BLaER1 (cell line): ENCODE data around the gene GPS2.

Experiments
- H3K27ac ChIP-seq: shearing (Covaris generic); formaldehyde crosslinking; 2 replicates; pipeline ENCODE4 v1.8.1; 2022
- H3K27me3 ChIP-seq: shearing (Covaris generic); formaldehyde crosslinking; 2 replicates; pipeline ENCODE4 v1.8.1; 2022
- H3K36me3 ChIP-seq: shearing (Covaris generic); formaldehyde crosslinking; 2 replicates; pipeline ENCODE4 v1.8.1; 2022
- H3K4me1 ChIP-seq: shearing (Covaris generic); formaldehyde crosslinking; 2 replicates; pipeline ENCODE4 v1.8.1; 2022
- H3K4me2 ChIP-seq: shearing (Covaris generic); formaldehyde crosslinking; 2 replicates; pipeline ENCODE4 v1.8.1; 2022
- H3K4me3 ChIP-seq: shearing (Covaris generic); formaldehyde crosslinking; 2 replicates; pipeline ENCODE4 v1.8.1; 2022
- H3K9ac ChIP-seq: shearing (Covaris generic); formaldehyde crosslinking; 2 replicates; pipeline ENCODE4 v1.8.1; 2022
- H3K9me3 ChIP-seq: shearing (Covaris generic); formaldehyde crosslinking; 2 replicates; pipeline ENCODE4 v1.8.1; 2022
- H4K20me1 ChIP-seq: shearing (Covaris generic); formaldehyde crosslinking; 2 replicates; pipeline ENCODE4 v1.8.1; 2022
- Cebpa-rat ChIP-seq: shearing (Covaris generic); IDR thresholded peaks from 2 replicates; pipeline ENCODE4 v1.8.1; 2022

GPS2 gene

DNA sequence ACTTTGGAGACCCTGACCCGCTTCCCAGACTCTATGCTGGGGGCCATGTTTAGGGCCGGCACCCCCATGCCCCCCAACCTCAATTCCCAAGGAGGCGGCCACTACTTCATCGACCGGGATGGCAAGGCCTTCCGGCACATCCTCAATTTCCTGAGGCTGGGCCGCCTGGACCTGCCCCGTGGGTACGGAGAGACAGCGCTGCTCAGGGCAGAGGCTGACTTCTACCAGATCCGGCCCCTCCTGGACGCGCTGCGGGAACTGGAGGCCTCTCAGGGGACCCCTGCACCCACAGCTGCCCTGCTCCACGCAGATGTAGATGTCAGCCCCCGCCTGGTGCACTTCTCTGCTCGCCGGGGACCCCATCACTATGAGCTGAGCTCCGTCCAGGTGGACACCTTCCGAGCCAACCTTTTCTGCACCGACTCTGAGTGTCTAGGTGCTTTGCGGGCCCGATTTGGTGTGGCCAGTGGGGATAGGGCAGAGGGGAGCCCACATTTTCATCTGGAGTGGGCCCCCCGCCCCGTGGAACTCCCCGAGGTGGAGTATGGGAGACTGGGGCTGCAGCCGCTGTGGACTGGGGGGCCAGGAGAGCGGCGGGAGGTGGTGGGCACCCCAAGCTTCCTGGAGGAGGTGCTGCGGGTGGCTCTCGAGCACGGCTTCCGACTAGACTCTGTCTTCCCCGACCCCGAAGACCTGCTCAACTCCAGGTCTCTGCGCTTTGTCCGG is 37.9 kb upstream of the GPS2 start:
- peaks cover 4% of the 10 kb centered on the region for H3K36me3 ChIP-seq
- peaks cover 6% of the 10 kb centered on the region; the same call in 1 of the 2 replicates for H4K20me1 ChIP-seq
- H3K9ac ChIP-seq, result peak overlapping the region; percentile 81
- peaks cover 53% of the 10 kb centered on the region for H3K4me1 ChIP-seq
- no peaks in the 10 kb centered on the region for H3K27me3 ChIP-seq
- H3K4me2 ChIP-seq, result peak overlapping the region; percentile 99
- no peaks in the 10 kb centered on the region for H3K9me3 ChIP-seq
- 0 out of 2 replicates have a peak overlapping the region, but pooled peaks have one; percentile 80 for H3K27ac ChIP-seq
- TF ChIP-seq Cebpa-rat, result no peak
- H3K4me3 ChIP-seq, result peak overlapping the region; percentile 91

DNA sequence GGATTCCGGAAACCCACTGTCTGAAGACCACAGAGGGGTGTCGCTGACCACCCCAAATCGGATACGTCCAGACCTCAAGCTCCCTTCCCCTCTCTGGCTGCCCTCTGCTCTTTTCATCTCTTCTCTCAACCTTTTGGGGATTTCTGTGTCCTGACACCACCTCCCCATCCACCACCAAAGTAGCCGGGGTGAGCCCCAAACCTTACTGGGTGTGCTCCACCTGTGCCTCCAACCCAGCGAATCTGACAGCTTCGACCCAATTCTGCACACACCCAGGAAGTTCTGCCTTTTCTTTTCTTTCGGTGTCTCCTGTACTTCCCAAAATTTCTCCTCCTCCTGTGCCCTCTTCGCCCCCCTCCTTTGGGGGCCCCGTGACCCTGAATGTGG is 37.3 kb upstream of the GPS2 start:
- H3K4me1 ChIP-seq, result peaks cover 53% of the 10 kb centered on the region
- peak overlapping the region; percentile 80 for H3K27ac ChIP-seq
- peak overlapping the region; percentile 99 for H3K4me2 ChIP-seq
- peak overlapping the region; percentile 81 for H3K9ac ChIP-seq
- H3K27me3 ChIP-seq, result no peaks in the 10 kb centered on the region
- peaks cover 10% of the 10 kb centered on the region for H3K36me3 ChIP-seq
- H4K20me1 ChIP-seq, result peaks cover 6% of the 10 kb centered on the region; the same call in 1 of the 2 replicates
- no peaks in the 10 kb centered on the region for H3K9me3 ChIP-seq
- peak overlapping the region; percentile 91 for H3K4me3 ChIP-seq
- TF ChIP-seq Cebpa-rat, result no peak

GRCh38 chr17:7351665-7352502 is 36.7 kb upstream of the GPS2 start, which contains the start of gene KCTD11:
TSS of gene KCTD11 (plus strand) at chr17:7352162.
- Histone ChIP-seq H3K27ac (peak within 1 kb of the TSS; percentile 80), H3K4me1 (peaks cover 53% of the 10 kb centered on the region), H3K36me3 (peaks cover 16% of the 10 kb centered on the region), H3K9me3 (no peaks in the 10 kb centered on the region), H4K20me1 (peaks cover 6% of the 10 kb centered on the region; the same call in 1 of the 2 replicates), H3K4me3 (peak within 1 kb of the TSS; percentile 91), H3K9ac (peak within 1 kb of the TSS; percentile 81), H3K4me2 (peak within 1 kb of the TSS; percentile 99), H3K27me3 (no peaks in the 10 kb centered on the region)
- no peak for TF ChIP-seq Cebpa-rat

DNA sequence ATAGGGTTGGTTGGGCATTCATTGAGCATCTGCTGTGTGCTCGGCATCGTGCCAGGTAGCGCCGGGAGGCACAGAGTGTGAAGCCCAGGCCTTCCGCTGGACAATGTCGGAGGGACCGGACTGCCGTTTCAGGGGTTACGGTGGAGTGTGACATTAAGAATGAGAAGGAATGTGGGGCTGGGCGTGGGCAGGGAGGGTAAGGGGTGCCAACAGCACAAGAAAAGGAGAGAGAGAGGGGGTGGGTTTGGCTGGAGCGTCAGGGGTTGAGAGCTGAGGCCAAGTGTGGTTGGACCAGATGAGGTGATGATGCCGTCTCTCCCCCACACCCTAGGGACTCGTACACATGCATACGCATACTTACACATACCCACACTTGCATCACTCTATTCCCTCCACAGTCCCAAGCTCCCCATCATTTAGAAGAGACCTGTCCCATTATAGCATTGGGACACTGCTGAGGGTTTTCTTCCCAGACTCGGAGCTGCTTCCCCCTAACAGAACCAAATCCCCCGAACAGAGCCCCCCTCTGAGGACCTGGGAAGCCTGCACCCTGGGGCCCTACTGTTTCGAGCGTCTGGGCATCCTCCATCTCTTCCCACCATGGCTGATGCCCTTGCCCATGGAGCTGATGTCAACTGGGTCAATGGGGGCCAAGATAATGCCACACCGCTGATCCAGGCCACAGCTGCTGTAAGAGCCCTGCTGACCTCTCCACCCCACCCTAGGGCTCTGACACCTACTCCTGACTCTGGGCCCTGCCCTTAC is 33.5 kb upstream of the GPS2 start:
- Histone ChIP-seq H3K9me3 (no peaks in the 10 kb centered on the region), H3K4me3 (no peak overlapping the region), H3K27ac (no peak overlapping the region), H3K9ac (no peak overlapping the region), H3K4me1 (peaks cover 35% of the 10 kb centered on the region), H4K20me1 (0 out of 2 replicates have a peak, but pooled peaks cover 6% of the 10 kb centered on the region), H3K4me2 (no peak overlapping the region), H3K27me3 (no peaks in the 10 kb centered on the region), H3K36me3 (peaks cover 33% of the 10 kb centered on the region)
- no peak for TF ChIP-seq Cebpa-rat

DNA sequence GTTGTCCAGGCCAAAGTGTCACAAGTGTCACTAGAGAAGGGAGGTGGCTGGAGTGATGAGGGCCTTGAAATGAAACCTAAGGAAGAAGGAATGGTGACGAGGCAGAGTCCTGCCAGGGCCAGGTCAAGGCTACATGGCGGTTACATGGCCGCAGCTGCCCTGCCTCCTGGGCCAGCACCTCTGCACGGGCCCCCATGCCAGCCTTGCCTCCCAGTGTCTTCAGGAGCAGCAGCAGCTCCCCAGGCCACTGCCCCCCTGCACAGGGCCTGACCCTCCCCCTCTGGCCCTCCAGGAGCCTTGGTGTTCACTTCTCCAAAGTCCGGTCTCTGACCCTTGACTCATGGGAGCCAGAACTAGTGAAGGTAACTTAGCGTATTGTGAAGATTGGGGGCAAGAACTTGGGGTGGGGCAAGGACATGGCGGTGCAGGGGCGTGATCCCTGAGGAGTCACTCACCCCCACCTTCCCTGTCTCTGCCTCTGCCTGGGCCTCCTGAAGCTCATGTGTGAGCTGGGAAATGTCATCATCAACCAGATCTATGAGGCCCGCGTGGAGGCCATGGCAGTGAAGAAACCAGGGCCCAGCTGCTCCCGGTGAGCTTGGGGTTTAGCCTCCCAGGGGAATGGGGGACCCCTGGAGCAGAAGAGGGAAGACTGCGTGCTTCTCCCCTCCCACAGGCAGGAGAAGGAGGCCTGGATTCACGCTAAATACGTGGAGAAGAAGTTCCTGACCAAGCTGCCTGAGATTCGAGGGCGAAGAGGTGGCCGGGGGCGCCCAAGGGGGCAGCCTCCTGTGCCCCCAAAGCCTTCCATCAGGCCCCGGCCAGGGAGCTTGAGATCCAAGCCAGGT is 32.7 kb upstream of the GPS2 start:
- no peaks in the 10 kb centered on the region for H3K9me3 ChIP-seq
- H3K4me1 ChIP-seq, result peaks cover 27% of the 10 kb centered on the region
- H3K27me3 ChIP-seq, result no peaks in the 10 kb centered on the region
- H3K9ac ChIP-seq, result no peak overlapping the region
- H3K27ac ChIP-seq, result no peak overlapping the region
- no peak overlapping the region for H3K4me2 ChIP-seq
- H3K36me3 ChIP-seq, result peaks cover 41% of the 10 kb centered on the region
- no peak overlapping the region for H3K4me3 ChIP-seq
- no peak for TF ChIP-seq Cebpa-rat
- H4K20me1 ChIP-seq, result 0 out of 2 replicates have a peak, but pooled peaks cover 6% of the 10 kb centered on the region

DNA sequence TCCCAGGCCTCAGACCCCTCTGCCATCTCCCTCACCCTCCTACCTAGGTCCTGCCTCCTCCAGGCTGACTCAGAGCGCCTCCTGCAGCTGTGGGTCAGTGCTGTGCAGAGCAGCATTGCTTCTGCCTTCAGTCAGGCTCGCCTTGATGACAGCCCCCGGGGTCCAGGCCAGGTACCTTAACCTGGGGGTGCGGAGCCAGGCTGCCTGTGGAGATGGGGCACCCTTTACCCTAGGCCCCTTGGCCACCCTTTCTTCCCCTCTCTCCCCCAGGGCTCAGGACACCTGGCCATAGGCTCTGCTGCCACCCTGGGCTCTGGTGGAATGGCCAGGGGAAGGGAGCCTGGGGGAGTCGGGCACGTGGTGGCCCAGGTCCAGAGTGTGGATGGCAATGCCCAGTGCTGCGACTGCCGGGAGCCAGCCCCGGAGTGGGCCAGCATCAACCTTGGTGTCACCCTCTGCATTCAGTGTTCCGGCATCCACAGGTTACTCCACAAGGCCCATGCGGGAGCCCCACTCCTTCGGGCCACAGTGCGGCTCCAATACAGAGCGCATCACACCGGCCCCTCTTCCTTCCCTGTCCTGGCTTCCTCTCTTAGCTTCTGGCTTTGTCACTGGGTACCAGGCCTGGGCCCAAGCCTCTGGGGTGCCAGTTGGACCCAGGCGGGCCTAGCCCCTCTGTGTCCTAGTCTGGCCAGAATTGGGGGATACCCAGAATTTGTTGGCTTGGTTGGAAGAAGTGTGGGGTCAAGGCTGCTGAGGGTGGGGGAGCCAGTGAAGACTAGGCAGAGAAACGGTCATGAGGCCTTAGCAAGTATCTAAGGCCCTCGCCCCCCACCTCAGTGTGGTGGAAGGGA is 31.8 kb upstream of the GPS2 start:
- no peak overlapping the region for H3K9ac ChIP-seq
- H3K27me3 ChIP-seq, result no peaks in the 10 kb centered on the region
- H3K4me1 ChIP-seq, result peaks cover 20% of the 10 kb centered on the region
- H3K4me2 ChIP-seq, result no peak overlapping the region
- peaks cover 50% of the 10 kb centered on the region for H3K36me3 ChIP-seq
- H3K27ac ChIP-seq, result no peak overlapping the region
- TF ChIP-seq Cebpa-rat, result no peak
- H4K20me1 ChIP-seq, result 0 out of 2 replicates have a peak, but pooled peaks cover 6% of the 10 kb centered on the region
- no peak overlapping the region for H3K4me3 ChIP-seq
- H3K9me3 ChIP-seq, result no peaks in the 10 kb centered on the region

- Histone ChIP-seq H3K27me3 (no peaks in the 10 kb centered on the region), H3K4me1 (peaks cover 18% of the 10 kb centered on the region), H3K4me3 (no peak overlapping the region), H3K9me3 (no peaks in the 10 kb centered on the region), H3K4me2 (no peak overlapping the region), H4K20me1 (no peaks in the 10 kb centered on the region), H3K9ac (no peak overlapping the region), H3K27ac (no peak overlapping the region), H3K36me3 (peaks cover 73% of the 10 kb centered on the region)
- TF ChIP-seq Cebpa-rat, result no peak
Observed at GRCh38 chr17:7343250-7343649, 28.1 kb upstream of the GPS2 start.

DNA sequence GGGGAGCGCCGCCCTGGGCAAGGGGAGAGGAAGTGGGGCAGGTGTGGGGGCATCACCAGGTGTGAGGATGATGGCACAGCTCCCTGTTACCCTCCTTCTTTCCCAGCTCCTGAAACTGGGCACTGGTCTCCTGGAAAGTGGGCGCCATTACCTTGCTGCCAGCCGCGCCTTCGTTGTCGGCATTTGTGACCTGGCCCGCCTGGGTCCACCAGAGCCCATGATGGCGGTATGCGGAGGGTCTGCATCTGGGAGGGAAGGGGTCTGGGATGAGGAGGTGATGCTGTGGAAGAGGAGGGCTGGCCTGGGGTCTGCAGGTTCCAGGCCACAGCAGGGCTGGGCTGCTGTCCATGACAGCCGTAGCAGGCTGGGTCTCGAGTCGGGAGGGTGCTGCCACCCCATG is 26.7 kb upstream of the GPS2 start:
- Histone ChIP-seq H3K9me3 (no peaks in the 10 kb centered on the region), H3K27me3 (no peaks in the 10 kb centered on the region), H3K27ac (no peak overlapping the region), H3K4me3 (no peak overlapping the region), H3K36me3 (peaks cover 59% of the 10 kb centered on the region), H4K20me1 (no peaks in the 10 kb centered on the region), H3K4me2 (no peak overlapping the region), H3K4me1 (peaks cover 32% of the 10 kb centered on the region), H3K9ac (no peak overlapping the region)
- no peak for TF ChIP-seq Cebpa-rat
